Activated B cell treated with CpG ODN at 0.5 μM for 24 hours (primary cell): Measurements from ENCODE around the gene CCDC54. TPM values are rescaled to one million over a fixed set of nuclear protein-coding genes. Genes with fewer than 3 reads are reported as not detected.

Experiments used
- ATAC-seq: fragments of 200-7000 bp; cut with Tn5 transposase; one replicate; pipeline ENCODE4 v1.10.0; 2021; ENCODE audit warnings: low read depth, mild to moderate bottlenecking, moderate library complexity
- CTCF ChIA-PET: fragments of 350-600 bp; sonication (Branson Sonifier 250); formaldehyde crosslinking; loops from one replicate; lab custom pipeline; 2021; ENCODE audit warnings: antibody characterized with exemption; lab: Charles Lee
- POLR2A ChIA-PET: fragments of 350-600 bp; sonication (Branson Sonifier 250); formaldehyde crosslinking; loops from one replicate; lab custom pipeline; 2021; ENCODE audit warnings: antibody characterized with exemption; lab: Charles Lee
- DNase-seq: peaks from one replicate; pipeline ENCODE4 v3.0.0; 2022
- H3K27ac Mint-ChIP-seq: one replicate; pipeline ENCODE4 v1.8.0; 2020; ENCODE audit warnings: mixed read lengths
- H3K27me3 Mint-ChIP-seq: one replicate; pipeline ENCODE4 v1.8.0; 2021; ENCODE audit warnings: mixed read lengths
- H3K36me3 Mint-ChIP-seq: one replicate; pipeline ENCODE4 v1.8.0; 2021; ENCODE audit warnings: low read depth, mixed read lengths
- H3K4me1 Mint-ChIP-seq: one replicate; pipeline ENCODE4 v1.8.0; 2021; ENCODE audit warnings: mixed read lengths
- H3K4me3 Mint-ChIP-seq: one replicate; pipeline ENCODE4 v1.8.0; 2020; ENCODE audit warnings: mild to moderate bottlenecking, mixed read lengths
- H3K9me3 Mint-ChIP-seq: one replicate; pipeline ENCODE4 v1.8.0; 2020; ENCODE audit warnings: mixed read lengths
- CTCF ChIP-seq: fragments of 200-600 bp; IDR thresholded peaks from one replicate; pipeline ENCODE4 v1.8.0; 2022; ENCODE audit warnings: antibody characterized with exemption, mild to moderate bottlenecking
- intact Hi-C: fragments of 100-400 bp; cut with micrococcal nuclease; formaldehyde crosslinking; loops from one replicate; pipeline ENCODE4 v1.15.1; 2024
- total RNA-seq: library from RNA; stranded (reverse); gene quantifications from 2 replicates; pipeline ENCODE4 v1.2.3, GENCODE V29; 2022

Gene CCDC54
- total RNA-seq, 1 donor from 2014 or later: not detected

- Mint-ChIP-seq H3K27ac (no peak overlapping the region), H3K4me1 (peaks cover 16% of the 10 kb centered on the region), H3K9me3 (no peaks in the 10 kb centered on the region), H3K36me3 (no peaks in the 10 kb centered on the region), H3K4me3 (peak overlapping the region; percentile 62), H3K27me3 (no peaks in the 10 kb centered on the region)
- peak; percentile 78 for TF ChIP-seq CTCF
- DNase-seq: no peak
- ATAC-seq: peak; percentile 57
- intact Hi-C loops: loop anchor here (1.0 kb wide), 3 partner anchors 9 to 185 kb away; no protein-coding TSS in a partner anchor
- ChIA-PET POLR2A (interaction anchor here (0.8 kb wide), 1 partner anchor 11 kb away, joined by 4 read pairs; no protein-coding TSS in a partner anchor), CTCF (interaction anchor here (0.6 to 3.6 kb wide), 18 partner anchors 9 to 254 kb away, joined by 3 to 51 read pairs (median 5); no protein-coding TSS in a partner anchor)
Observed at GRCh38 chr3:107421170-107421792, 44.0 kb downstream of the CCDC54 start.

GRCh38 chr3:107421881-107422280 is 44.6 kb downstream of the CCDC54 start:
- ChIA-PET POLR2A (no interaction called here), CTCF (interaction anchor here (1.0 to 3.6 kb wide), 14 partner anchors 9 to 238 kb away, joined by 3 to 51 read pairs (median 4); no protein-coding TSS in a partner anchor)
- no peaks in the 10 kb centered on the region for H3K9me3 Mint-ChIP-seq
- no peak for TF ChIP-seq CTCF
- H3K27me3 Mint-ChIP-seq: no peaks in the 10 kb centered on the region
- H3K27ac Mint-ChIP-seq: no peak overlapping the region
- H3K4me1 Mint-ChIP-seq: peaks cover 16% of the 10 kb centered on the region
- H3K4me3 Mint-ChIP-seq: no peak overlapping the region
- H3K36me3 Mint-ChIP-seq: no peaks in the 10 kb centered on the region
- intact Hi-C loops: loop anchor here (1.0 kb wide), 3 partner anchors 8 to 186 kb away; no protein-coding TSS in a partner anchor
- ATAC-seq (no peak), DNase-seq (no peak)

GRCh38 chr3:107425033-107425432 is 47.8 kb downstream of the CCDC54 start:
- Mint-ChIP-seq H3K9me3 (no peaks in the 10 kb centered on the region), H3K36me3 (no peaks in the 10 kb centered on the region), H3K4me1 (peaks cover 44% of the 10 kb centered on the region), H3K27ac (no peak overlapping the region), H3K27me3 (no peaks in the 10 kb centered on the region), H3K4me3 (no peak overlapping the region)
- ChIA-PET CTCF (interaction anchor here (1.2 kb wide), 1 partner anchor 153 kb away, joined by 3 read pairs; no protein-coding TSS in a partner anchor), POLR2A (no interaction called here)
- TF ChIP-seq CTCF: no peak
- no peak for DNase-seq
- intact Hi-C loops: loop anchor here (5.0 kb wide), 1 partner anchor 317 kb away; no protein-coding TSS in a partner anchor
- no peak for ATAC-seq

- peaks cover 50% of the 10 kb centered on the region for H3K4me1 Mint-ChIP-seq
Observed at GRCh38 chr3:107426223-107426622, 49.0 kb downstream of the CCDC54 start.

More at GRCh38 chr3:107426223-107426622, 49.0 kb downstream of the CCDC54 start:
- POLR2A ChIA-PET: interaction anchor here (0.5 kb wide), 1 partner anchor 98 kb away, joined by 3 read pairs; no protein-coding TSS in a partner anchor
- Mint-ChIP-seq H3K9me3 (no peaks in the 10 kb centered on the region), H3K27ac (no peak overlapping the region), H3K27me3 (no peaks in the 10 kb centered on the region), H3K36me3 (no peaks in the 10 kb centered on the region), H3K4me3 (no peak overlapping the region)
- DNase-seq (no peak), ATAC-seq (no peak)
- intact Hi-C loops: loop anchor here (5.0 kb wide), 1 partner anchor 316 kb away; no protein-coding TSS in a partner anchor
- CTCF ChIA-PET: interaction anchor here (1.2 kb wide), 1 partner anchor 154 kb away, joined by 3 read pairs; no protein-coding TSS in a partner anchor
- no peak for TF ChIP-seq CTCF

Other genes with a start within 250 kb of the CCDC54 start
- 75.8 and 77.5 TPM in 2 replicates for gene BBX, start 145.5 kb downstream of the CCDC54 start, total RNA-seq